ENCODE measurements around the gene TMEM178B.

- TF ChIP-seq CTCF (IDR thresholded peaks at IDR 0.05 in 4 of 5, conservative IDR thresholded peaks at IDR 0.05 in 1 of 5) (no peak), POLR2A (IDR thresholded peaks at IDR 0.05) (no peak)
Measured at GRCh38 chr7:141213226-141213625, 139.4 kb downstream of the TMEM178B start.
